Measurements from ENCODE around the gene EXD3. TPM values are rescaled to one million over a fixed set of nuclear protein-coding genes. Genes with fewer than 3 reads are reported as not detected.

EXD3 gene
- total and polyA plus RNA-seq, 9 of the 15 experiments (the other 6 are each of a cell fraction or from before 2014, with no cell fraction given) = 0.29 to 12.5 (median 3.9) TPM

DNA sequence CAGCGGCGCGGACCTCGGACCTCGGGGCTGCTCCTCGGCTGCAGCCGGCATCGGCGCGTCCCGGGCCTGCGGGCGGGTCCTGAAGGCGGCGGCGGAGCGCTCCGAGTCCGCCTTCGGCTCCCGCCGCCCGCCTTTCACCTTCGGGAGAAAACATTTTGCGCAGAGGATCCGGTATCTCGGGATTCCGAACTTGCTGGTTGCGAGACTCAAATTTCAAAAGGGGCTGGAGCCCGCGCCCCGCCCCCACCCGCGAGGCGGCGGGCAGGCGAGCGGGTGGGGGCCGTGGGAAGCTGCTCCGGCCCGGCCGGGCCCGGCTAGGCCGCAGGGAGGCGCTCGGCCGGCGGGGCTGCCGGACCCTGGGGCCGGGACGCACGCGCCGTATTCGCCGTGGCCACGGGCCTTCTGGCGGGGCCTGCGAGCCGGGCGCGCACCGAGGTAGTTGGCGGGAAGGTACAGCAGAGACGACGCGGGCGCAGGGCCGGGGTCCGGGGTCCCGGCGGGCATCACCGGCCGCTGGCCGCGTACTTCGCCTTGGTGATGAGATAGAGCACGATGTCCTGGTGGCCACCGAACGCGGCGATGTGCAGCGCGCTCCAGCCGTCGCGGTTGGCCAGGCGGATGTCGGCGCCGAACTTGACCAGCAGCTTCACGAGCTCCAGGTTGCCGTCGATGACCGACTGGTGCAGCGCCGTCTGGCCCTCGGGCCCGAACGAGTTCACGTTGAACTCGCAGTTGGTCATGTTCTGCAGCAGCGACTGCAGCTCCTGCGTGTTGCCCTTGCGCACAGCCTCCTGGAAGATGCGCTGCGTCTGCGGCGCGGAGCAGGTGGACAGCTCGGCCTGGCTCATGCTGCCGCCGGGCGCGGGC is 121.6 kb downstream of the EXD3 start (continued):
- TF ChIP-seq E2F6 (IDR thresholded peaks at IDR 0.05; ENCODE audit: borderline replicate concordance in 1 of 2, extremely low read depth in 1 of 2, insufficient read depth in 1 of 2, insufficient read length in 1 of 2, low read depth in 1 of 2, low read length in 1 of 2, poor library complexity in 1 of 2, severe bottlenecking in 1 of 2) (peak; percentile 97 to 98), HNRNPLL (IDR thresholded peaks at IDR 0.05; ENCODE audit: low read depth, low read length, poor library complexity, severe bottlenecking) (peak; percentile 58), ZNF592 (IDR thresholded peaks at IDR 0.05) (peak; percentile 66; the same call in 1 of the 2 replicates), CXXC5 (CRISPR knock-in tag; IDR thresholded peaks at IDR 0.05) (peak; percentile 97), MTA3 (IDR thresholded peaks at IDR 0.05; ENCODE audit: borderline replicate concordance) (peak; percentile 67; the same call in 1 of the 2 replicates), ZNF707 (CRISPR knock-in tag; conservative IDR thresholded peaks at IDR 0.05) (no peak), NONO (IDR thresholded peaks at IDR 0.05; ENCODE audit: low read depth in 2 of 2, low read length in 1 of 2) (peak in 1 of 2 experiments; percentile 74; a peak in 3 of 4 replicates), HDAC1 (IDR thresholded peaks at IDR 0.05) (peak in 1 of 2 experiments; percentile 67; a peak in 2 of 4 replicates), HSF4 (CRISPR knock-in tag; IDR thresholded peaks at IDR 0.05; ENCODE audit: borderline replicate concordance) (no peak), REST (IDR thresholded peaks at IDR 0.05; ENCODE audit: borderline replicate concordance) (peak; percentile 27; the same call in 1 of the 2 replicates), REST (CRISPR knock-in tag; IDR thresholded peaks at IDR 0.05; ENCODE audit: low read depth) (peak; percentile 55; the same call in 1 of the 2 replicates)
